ENCODE results near the gene CDK2.

Gene CDK2

GRCh38 chr12:56014205-56014604 is 47.6 kb downstream of the CDK2 start:
- no peak for DNase-seq (ENCODE audit: low read depth)

GRCh38 chr12:56017181-56017580 is 50.6 kb downstream of the CDK2 start:
- no peak for DNase-seq (ENCODE audit: low read depth)

GRCh38 chr12:56018356-56018755 is 51.7 kb downstream of the CDK2 start:
- no peak for DNase-seq (ENCODE audit: low read depth)

DNA sequence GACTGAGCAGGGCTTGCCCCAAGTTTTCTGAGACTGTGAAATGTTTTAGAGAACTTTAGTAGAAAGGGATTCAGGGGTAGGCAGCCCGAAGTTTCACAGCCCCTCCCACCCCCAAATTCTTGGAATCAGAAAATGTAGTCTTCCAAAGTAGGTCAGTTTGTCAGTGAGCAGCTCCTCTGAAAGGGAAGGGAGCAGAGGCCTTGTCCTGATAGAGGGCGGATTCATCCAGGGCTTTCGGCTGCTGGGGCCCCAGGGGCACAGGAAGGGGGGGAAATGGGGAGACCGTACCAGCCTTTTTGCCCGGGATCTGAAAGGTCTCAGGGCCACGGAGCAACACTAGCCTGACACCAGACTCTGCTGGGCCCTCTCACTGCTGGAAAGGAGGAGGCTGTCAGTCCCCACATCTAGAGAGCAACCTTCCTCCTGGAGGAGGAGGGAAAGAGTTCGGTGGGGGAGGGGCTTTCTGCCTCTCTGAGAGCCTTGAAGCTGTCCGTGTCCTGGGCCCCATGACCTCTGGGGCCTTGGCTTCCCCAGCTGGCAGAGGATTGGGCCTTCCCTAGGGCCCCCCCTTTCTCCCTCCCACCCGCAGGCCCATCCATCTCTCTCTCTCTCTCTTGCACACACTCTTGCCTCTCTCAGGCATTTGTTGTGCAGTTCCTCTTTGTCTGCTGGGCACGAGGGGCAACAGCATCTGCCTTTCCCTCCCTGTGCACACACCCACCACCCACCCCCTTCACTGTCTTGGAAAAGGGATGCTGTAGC is 54.0 kb downstream of the CDK2 start, which contains the start of gene IKZF4:
Gene IKZF4 (plus strand): TSS at position 621 of the 762 bp plus-strand sequence. CDS start 451 bp downstream, outside the sequence.
- no peak for DNase-seq (ENCODE audit: low read depth)

DNA sequence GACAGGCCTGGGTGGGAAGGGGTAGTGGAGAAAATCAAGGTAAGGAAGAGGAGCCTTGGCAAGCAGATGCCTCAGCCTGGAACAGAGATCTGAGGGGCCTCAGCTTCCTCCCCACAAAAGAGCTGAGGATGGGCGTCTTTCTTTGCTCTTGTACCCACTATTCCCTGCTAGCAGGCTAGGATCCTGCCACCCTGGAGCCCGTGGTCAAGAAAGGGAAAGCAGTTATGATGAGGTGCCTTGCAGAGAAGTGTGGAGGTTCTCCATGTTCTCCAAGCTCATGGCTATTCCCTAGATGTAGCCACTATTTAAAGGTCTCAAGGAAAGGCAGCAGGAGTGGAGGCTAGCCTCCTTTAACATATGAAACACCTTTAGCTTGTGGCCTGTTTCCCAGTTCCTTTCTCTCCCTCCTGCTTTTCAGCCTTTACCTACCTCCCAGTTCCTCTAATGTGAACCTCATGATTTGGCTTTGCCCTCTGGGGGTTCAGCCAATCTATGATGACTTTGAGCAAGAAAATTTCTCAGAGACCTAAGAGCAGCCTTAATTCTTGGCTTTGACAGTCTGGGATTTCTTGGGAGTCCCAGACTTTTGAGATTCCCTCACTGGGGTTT is 55.4 kb downstream of the CDK2 start:
- no peak for DNase-seq (ENCODE audit: low read depth)
